Gastrocnemius medialis (tissue), 4 donors: ENCODE measurements around the gene OR2T35.

Source experiments
- CTCF ChIP-seq, 5 experiments: fragments of 450-650 bp in 3 of 5; fragments of 200-600 bp in 2 of 5; sonication (generic) in 2 of 5; IDR thresholded peaks in 4 of 5; conservative IDR thresholded peaks in 1 of 5; 1 replicate in 4 of 5; 2 replicates in 1 of 5; pipeline ENCODE4 v1.5.1; 2016 to 2019; ENCODE audit warnings: antibody characterized with exemption in 5 of 5, mild to moderate bottlenecking in 3 of 5, moderate library complexity in 3 of 5
- POLR2A ChIP-seq, 2 donors: fragments of 450-650 bp; IDR thresholded peaks; one replicate each; pipeline ENCODE4 v1.6.1; 2017; ENCODE audit warnings: antibody characterized with exemption in 2 of 2, mild to moderate bottlenecking in 2 of 2, moderate library complexity in 2 of 2

GRCh38 chr1:248613742-248614141 lies 31.3 kb downstream of the OR2T35 start:
- TF ChIP-seq CTCF (IDR thresholded peaks at IDR 0.05 in 4 of 5, conservative IDR thresholded peaks at IDR 0.05 in 1 of 5) (no peak), POLR2A (IDR thresholded peaks at IDR 0.05) (no peak)
